Stimulated activated CD4-positive, alpha-beta T cell treated with anti-CD3 and anti-CD28 coated beads, Interleukin-12 subunit alpha, Interleukin-12 subunit beta, amount 100 ng/mL, for 4 hours (primary cell): ENCODE data around the gene BTBD9.

ENCODE experiments used
- DNase-seq: peaks from one replicate; pipeline ENCODE4 v3.0.0-alpha.2; 2020

The BTBD9 gene

DNA sequence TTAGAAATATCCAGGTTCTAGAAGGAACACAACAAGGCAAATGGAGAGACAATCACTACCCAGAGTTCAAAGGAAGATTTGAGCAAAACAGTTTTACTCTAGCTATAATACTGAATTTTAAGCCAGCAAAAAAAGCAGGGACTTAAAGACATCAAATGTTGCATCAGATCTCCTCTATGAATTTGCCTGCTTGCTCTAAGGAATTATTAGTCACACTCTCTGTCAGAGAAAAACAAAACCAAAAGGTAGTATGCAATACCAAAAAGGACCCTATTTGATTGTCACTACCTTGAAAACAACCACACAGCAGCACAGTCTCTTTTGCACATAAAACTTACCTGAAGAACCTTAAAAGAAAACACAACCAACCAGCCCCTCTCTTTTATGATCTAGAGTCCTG is 46.3 kb downstream of the BTBD9 start:
- DNase-seq: no peak

DNA sequence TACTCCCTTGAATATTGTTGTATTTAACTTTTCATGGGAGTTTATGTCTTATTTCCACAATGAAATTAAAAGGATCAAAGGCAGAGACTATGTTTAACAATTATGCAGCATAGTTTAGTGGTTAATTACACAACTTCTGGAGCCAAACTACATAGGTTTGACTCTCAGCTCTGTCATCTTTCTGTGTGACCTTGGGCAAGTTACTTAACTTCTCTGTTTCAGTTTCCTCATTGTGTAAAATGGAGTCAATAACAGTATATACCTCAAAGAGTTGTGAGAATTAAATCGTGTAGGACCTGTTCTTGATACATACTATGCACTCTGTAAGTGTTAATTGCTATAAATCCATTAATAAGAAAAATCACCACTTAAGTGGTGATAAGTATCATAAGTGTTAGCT is 48.3 kb downstream of the BTBD9 start:
- no peak for DNase-seq

DNA sequence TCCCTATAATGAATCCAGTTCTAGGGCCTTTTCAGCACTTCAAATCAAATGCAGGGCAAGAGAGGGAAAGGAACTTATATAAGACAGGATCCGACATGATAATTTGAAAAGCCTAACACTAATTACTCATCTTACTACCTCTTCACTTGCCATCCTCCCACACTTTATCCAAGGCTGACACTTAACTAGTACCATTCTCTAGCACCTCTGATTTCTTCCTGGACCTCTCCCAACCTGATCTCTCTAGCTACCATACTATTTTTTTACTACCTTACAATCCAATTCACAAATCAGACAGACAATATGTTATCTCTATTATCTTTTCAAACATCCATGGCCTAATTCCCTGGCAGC is 50.4 kb downstream of the BTBD9 start:
- no peak for DNase-seq

GRCh38 chr6:38588631-38589366 is 50.9 kb downstream of the BTBD9 start:
- no peak for DNase-seq

DNA sequence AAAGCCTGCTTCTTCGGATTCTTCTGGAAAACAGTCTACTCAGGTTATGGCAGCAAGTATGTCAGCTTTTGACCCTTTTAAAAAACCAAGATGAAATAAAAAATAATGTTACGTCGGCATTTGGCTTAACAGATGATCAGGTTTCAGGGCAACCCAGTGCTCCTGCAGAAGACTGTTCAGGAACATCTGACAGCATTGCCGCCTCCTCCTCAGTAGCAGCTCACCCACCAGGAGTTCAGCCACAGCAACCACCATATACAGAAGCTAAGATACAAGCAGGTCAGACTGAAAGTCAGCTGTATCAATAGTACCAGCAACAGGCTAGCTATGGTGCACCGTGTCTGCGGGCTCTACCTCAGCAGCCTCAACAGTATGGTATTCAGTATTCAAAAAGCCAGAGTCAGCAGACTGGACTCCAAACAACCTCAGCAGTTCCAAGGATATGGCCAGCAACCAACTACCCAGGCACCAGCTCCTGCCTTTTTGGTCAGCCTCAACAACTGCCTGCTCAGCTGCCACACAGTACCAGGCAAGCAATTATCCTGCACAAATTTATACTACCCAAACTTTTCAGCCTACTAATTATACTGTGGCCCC is 51.9 kb downstream of the BTBD9 start:
- DNase-seq: no peak

GRCh38 chr6:38586992-38587391 is 52.7 kb downstream of the BTBD9 start:
- DNase-seq: no peak

DNA sequence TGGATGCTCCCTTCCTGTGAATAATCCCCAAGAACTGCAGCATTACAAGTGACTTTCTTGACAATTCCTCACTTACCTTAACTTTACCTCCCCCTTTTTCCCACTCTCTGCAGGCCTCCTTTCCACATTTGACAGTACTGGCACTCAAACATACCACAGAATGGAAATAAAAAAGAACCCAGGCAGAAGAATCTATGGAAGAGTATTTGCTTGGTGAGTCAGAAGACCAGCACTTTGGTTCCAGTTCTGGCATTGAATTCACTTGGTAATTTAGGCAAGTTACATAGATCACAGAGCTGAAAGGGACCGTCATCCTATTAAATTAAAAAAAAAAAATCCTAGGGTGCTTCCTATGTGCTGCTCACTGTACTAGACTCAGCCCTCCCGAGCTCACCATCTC is 55.0 kb downstream of the BTBD9 start:
- DNase-seq: no peak

DNA sequence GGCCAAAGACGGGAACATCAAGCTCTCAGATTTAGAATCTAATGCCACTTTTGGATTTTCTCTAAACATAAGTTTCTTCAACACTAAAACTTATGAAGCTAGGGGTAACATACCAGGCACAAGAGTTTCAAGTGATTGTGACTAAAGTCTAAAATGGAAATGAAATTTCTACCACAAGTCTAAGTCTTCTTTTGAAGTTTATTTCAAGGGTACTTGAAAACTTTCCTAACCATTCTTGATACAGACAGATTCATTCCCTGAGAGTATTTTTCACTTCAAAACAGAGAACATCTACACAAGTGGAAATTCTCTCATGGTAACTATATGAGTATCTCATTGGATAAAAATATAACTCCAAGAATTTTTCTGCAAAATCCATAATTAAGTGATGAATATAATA is 56.2 kb downstream of the BTBD9 start:
- DNase-seq: no peak

- no peak for DNase-seq
Measured at GRCh38 chr6:38580030-38580429, 59.7 kb downstream of the BTBD9 start.

DNA sequence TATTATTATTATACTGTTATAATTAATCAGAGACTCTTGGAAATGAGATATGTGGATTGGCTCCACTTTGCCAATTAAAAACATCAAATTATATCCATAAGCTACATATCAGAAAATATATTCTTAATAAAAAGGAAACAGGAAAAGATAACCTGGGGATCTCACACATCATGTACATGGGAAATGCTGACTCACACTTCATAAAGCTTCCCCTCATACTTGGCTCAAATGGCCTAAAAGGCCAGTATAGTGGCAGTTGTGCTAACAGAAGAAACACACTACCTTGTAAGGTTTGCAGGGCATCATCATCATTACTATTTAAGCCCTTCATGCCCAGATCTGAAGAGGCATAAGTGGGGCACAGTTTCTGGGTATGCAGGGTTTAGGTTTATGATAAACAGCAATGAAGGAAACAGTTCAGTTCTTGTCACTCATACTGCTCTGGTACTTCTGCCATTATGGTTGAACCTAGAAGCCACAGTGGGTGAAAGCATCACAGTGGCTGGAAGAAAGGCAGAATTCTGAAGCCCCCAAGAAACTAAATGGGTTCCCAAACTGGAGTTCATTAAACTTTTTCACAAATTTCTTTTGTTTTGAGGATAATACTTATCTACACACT is 60.6 kb downstream of the BTBD9 start:
- DNase-seq: no peak

DNA sequence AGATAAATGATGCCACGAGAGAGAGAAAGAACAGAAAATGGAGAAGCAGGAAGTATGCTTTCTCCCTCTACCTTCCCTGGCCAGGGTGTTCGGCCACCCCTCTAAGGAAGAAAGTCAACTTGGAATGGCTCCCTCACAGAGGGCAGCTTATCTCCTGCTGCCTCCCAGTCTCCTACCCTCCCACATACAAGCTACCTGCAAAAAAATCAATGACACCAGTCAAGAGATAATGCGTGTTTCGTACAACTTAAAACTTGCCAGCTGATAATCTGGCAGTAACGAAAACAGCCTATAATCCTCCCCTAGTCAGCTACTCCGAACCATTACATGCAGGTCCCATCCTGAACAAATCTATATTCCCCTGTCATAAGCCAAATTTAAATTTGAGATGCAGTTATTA is 61.7 kb downstream of the BTBD9 start:
- DNase-seq: no peak

DNA sequence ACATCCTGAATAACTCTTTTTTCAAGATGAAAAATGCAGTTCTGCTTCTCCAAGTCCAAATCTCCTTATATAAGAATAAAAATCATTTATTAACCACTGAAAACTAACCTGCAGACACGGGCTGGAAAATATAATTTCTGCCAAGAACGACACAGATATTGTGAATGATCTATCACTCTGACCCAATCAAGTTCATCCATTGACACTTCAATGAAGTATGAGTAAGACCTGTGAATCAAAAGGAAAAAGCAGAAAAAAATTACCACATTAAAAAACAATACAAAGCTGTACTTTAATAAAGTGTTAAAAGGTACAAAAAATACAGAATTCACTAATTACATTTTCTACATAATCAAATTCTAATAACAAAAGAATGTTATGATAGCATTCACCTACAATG is 62.2 kb downstream of the BTBD9 start:
- DNase-seq: no peak

DNA sequence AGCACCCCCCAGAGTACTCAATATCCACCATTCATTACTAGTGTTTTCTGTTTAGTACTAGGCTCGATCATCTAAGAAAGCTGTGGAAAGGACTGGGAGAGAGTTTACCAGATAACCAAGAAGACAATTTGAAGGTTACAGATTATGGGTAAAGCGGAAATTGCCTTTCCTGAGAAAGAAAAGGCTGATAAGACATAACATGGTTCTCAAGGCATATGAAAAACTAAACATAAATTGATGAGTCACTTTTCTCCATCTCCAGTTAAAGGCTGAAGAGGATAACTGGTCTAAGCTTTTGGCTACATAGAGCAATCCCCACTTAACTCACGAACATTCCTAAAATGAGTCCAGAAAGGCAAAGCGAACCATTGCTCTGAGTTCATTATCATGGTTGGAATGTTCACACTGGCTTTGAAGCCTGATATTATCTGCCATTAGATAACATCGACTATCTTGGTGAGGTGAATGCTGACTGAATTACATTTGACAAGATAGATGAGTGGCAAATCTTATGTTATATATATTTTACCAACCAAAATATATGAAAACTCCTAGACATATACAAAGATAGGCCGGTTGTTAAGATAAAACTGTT is 65.8 kb downstream of the BTBD9 start:
- no peak for DNase-seq

- no peak for DNase-seq
Measured at GRCh38 chr6:38572186-38572813, 67.4 kb downstream of the BTBD9 start.

GRCh38 chr6:38571721-38572120 is 68.0 kb downstream of the BTBD9 start:
- no peak for DNase-seq

DNA sequence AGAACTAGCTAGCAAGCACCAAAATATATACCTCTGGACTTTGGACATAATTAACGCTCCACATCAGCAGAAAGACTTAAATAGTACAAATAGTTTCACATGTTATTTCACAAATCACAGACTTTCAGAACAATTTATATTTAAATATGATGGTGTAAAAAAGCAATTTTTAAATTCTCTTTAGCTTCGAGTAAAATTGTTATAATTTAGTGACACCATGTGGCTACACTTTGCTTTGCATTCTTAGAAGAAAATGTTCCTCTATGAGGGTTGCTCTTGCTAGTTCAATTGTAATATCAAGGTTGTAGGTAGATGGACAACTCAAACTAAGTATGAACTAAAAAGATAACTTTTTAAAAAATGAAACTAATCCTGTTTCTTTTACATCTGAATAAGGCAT is 69.0 kb downstream of the BTBD9 start:
- DNase-seq: no peak

- DNase-seq: no peak
Measured at GRCh38 chr6:38567436-38567835, 72.3 kb downstream of the BTBD9 start.

GRCh38 chr6:38566295-38567030 is 73.3 kb downstream of the BTBD9 start:
- no peak for DNase-seq

DNA sequence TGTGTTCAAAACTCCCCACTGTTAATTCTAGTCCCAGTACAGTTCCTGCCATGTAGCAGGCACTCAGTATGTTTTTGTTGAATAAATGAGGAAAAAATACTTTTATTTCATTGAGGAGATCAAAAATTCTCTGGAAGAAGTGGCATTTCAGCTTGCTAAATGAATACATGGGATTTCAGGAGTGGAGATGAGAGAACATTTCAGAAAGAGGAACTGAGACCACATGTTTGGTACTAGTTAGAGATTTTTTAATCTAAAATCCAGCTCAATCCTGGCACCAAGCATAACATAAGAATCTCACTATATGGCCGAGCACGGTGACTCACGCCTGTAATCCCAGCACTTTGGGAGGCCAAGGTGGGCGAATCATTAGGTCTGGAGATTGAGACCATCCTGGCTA is 75.4 kb downstream of the BTBD9 start:
- DNase-seq: no peak

DNA sequence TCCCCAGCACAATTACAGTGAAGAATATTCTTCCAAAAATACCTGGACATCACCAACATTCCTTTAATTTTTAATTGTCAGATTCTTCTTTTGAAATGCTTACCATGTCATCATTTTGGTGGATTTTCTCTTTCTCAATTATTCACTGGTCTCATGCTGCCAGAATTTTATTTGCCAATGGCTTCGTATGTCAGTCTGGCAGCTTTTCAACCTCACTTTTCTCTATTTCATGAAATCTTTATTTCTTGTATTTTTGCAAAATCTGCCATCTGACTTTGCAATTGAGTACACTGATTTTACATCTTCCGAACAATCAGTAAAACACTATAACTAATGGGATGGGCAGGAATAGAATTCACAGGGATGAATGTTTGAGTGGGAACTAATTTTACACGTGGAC is 84.1 kb downstream of the BTBD9 start:
- DNase-seq: no peak

DNA sequence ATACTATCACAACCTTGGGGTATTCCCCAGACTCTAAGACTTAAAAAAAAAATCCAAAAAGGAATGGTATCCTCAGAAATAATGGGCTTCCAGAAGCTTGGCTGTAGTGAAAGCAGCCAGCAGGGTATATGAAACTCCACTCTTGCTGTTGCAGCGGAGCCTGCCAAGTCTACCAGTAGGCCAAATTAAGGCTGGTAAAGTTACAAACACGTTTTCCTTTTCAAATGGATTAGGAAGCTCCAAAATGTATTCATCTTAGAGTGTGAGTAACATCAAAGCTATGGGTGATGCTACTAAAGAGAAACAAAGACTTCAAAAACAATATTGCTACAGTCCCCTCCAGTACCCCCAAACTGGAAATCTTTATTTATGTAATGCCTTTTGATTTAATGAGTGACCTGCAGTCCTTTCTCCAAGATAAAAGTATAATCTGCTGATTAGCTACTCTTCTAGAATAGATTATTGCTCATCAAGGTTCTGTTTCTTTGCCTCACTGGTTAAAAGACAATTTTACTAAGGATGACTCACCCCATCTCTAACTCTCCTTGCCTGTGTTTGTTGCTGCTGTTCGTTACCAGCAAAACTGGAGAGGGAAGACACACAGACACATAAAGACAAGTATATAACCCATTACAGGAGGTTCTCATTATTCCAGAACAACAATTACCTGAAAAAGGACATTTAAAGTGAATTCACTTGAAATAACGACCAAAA is 84.9 kb downstream of the BTBD9 start:
- DNase-seq: no peak

DNA sequence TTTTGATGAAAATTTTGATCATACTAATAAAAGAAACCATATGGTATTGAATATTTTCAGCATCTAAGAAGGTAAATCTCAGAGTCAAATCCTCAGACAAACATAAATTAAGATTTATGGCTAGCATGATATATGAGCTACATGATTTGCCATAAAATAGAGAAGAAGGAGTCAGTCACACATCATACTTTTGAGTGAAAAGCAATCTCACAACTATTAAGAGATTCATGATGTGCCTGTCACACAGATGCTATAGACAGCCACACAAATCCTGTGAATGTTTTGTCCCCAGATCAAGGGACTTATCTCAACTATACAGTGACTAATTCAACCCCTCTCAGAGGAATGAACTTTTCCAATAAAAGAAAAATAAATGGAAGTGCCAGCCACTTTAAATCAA is 85.7 kb downstream of the BTBD9 start:
- no peak for DNase-seq
